ENCODE results near the gene FXYD7.
"Not testable (repeated sequence)": the region's sequence is repeated elsewhere in the genome, so short reads cannot be mapped to it uniquely, and the experiment has no call there.

FXYD7 gene

DNA sequence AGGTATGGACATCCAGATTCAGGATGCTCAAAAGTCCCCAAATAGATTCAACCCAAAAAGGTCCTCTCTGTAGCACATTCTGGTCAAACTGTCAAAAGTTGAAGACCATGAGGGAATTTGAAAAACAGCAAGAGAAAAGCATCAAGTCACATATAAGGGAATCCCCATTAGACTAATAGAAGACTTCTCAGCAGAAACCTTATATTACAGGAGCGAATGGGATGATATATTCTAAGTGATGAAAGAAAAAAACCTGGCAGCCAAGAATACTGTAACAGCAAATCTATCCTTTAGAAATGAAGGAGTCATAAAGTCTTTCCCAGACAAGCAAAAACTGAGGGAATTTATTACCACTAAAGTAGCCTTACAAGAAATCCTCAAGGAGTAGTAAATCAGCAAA, 41.2 kb downstream of the FXYD7 start:
- TF ChIP-seq CTCF (IDR thresholded peaks at IDR 0.05): no peak
- TF ChIP-seq ZFX (IDR thresholded peaks at IDR 0.05; ENCODE audit: borderline replicate concordance): no peak
- H3K27ac ChIP-seq: no peak overlapping the region

GRCh38 chr19:35184884-35185283, 41.8 kb downstream of the FXYD7 start:
- TF ChIP-seq CTCF (IDR thresholded peaks at IDR 0.05) (no peak), ZFX (IDR thresholded peaks at IDR 0.05; ENCODE audit: borderline replicate concordance) (no peak)
- H3K27ac ChIP-seq: no peak overlapping the region

- H3K27ac ChIP-seq: no peak overlapping the region
- no peak for TF ChIP-seq ZFX (IDR thresholded peaks at IDR 0.05; ENCODE audit: borderline replicate concordance)
These were observed 51.2 kb downstream of the FXYD7 start for GRCh38 chr19:35194012-35194984.

DNA sequence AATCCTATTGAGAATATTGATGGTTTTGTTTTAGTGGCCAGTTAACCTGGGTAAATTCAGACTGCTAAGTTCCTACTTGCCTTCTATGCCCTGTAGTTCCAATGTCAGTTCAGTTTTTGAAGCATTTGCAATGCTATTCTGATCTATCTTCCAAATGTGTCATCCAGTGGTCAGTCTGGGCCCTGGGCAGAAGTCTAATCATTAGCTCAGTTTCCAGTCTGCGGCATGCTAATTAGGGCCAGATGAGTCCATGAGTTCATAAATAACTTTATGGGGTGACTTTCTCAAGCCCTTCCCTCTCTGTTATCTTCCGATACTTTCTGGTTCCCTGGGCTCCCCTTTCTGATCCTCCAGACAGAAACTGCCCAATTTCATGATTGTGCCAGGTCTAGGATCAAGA, 52.8 kb downstream of the FXYD7 start:
- TF ChIP-seq ZFX (IDR thresholded peaks at IDR 0.05; ENCODE audit: borderline replicate concordance) (no peak), CTCF (IDR thresholded peaks at IDR 0.05) (no peak)
- H3K27ac ChIP-seq: no peak overlapping the region

DNA sequence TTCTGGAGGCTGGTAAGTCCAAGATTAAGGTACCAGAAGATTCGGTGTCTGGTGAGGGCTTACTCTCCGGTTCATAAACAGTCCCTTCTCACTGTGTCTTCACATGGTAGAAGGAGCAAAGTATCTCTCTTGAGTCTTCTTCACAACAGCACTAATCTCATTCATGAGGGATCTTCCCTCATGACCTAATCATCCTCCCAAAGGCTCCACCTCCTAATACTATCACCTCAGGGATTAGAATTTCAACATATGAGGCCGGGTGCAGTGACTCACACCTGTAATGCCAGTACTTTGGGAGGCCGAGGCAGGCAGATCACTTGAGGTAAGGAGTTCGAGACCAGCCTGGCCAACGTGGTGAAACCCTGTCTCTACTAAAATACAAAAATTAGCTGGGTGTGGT, 53.8 kb downstream of the FXYD7 start:
- H3K27ac ChIP-seq: not testable (repeated sequence)

DNA sequence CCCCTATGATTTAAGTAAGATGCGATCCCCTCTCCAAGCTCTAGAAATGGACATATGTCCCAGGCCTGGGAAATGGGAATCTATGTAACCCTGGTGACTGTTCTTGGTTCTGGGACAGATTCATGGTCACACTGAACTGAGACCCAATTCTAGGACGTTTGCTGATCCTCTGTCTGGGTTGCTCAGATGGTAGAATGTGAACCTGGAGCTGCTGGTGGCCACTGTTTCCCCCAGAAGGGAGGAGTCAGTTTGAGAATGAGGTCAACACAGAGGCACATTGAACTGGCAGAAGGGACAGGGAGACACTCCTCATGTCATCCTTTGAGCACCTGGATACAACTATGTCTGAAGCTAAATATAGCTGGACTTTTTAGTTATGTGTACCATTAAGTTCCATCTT, 56.4 kb downstream of the FXYD7 start:
- H3K27ac ChIP-seq: no peak overlapping the region
- no peak for TF ChIP-seq CTCF (IDR thresholded peaks at IDR 0.05)
- no peak for TF ChIP-seq ZFX (IDR thresholded peaks at IDR 0.05; ENCODE audit: borderline replicate concordance)

DNA sequence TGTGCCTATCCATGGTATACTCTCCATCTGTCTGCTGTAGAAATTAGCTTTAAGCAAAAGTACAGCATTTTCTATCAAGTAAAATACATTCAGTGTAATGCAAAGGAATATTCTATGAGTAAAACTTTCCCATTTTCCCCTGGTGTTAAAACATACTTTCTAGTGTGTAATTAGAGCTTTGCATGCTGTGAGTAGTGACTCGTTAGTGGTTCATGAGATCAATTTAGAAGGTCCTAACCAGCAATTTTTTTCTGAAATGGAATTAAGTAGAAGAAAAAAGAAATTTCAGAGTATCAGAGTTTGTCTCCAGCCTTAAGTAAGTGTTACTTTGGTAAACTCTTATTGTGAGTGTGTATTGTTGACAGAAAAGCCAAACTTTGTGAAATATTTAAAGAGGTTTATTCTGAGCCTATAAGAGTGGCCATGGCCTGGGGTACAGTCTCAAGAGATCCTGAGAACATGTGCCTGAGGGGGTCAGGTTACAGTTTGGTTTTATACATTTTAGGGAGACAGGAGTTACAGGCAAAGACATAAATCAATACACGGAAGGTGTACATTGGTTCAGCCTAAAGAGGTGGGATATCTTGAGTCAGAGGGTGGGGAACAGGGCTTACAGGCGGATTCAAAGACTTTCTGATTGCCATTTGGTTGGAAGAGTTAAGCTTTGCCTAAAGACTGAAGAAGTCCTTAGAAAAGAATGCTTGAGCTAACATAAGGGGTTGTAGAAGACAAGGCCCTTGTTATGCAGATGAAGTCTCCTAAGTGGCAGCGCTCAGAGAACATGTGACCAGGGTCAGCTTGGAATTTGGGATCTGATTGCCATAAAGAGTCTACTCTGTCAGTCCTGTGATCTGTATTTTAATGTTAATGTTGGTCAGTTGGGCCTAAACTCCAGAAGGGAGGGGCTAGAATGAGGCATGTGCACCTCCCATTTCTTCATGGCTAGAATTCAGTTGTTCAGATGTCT, 60.0 kb downstream of the FXYD7 start:
- no peak overlapping the region for H3K27ac ChIP-seq
- TF ChIP-seq CTCF (IDR thresholded peaks at IDR 0.05): no peak
- TF ChIP-seq ZFX (IDR thresholded peaks at IDR 0.05; ENCODE audit: borderline replicate concordance): no peak

Data from 22Rv1 (cell line).